ENCODE measurements around the gene PCGF1.
"Not testable (repeated sequence)": the region's sequence is repeated elsewhere in the genome, so short reads cannot be mapped to it uniquely, and the experiment has no call there.

The PCGF1 gene

GRCh38 chr2:74499267-74499939, 8.1 kb downstream of the PCGF1 start, which contains the start of gene LBX2:
LBX2 (minus strand) TSS chr2:74499603; CDS start chr2:74499537, 66 bp downstream.
- DNase-seq (ENCODE audit: low read depth) = no peak

GRCh38 chr2:74498500-74499266, 8.8 kb downstream of the PCGF1 start:
- DNase-seq (ENCODE audit: low read depth) = no peak

- no peak for DNase-seq (ENCODE audit: low read depth)
Observed at GRCh38 chr2:74497777-74498499, 9.6 kb downstream of the PCGF1 start.

GRCh38 chr2:74496997-74497776, 10.3 kb downstream of the PCGF1 start:
- DNase-seq (ENCODE audit: low read depth) = no peak

- DNase-seq (ENCODE audit: low read depth) = no peak
Observed at GRCh38 chr2:74495440-74495839, 12.1 kb downstream of the PCGF1 start.

- DNase-seq (ENCODE audit: low read depth) = no peak
Observed at GRCh38 chr2:74493546-74493945, 13.9 kb downstream of the PCGF1 start.

GRCh38 chr2:74491648-74492544, 15.6 kb downstream of the PCGF1 start:
- no peak for DNase-seq (ENCODE audit: low read depth)

- no peak for DNase-seq (ENCODE audit: low read depth)
Observed at GRCh38 chr2:74489906-74490305, 17.6 kb downstream of the PCGF1 start.

- DNase-seq (ENCODE audit: low read depth) = no peak
Observed at GRCh38 chr2:74488643-74489481, 18.6 kb downstream of the PCGF1 start.

GRCh38 chr2:74486141-74486540, 21.4 kb downstream of the PCGF1 start:
- no peak for DNase-seq (ENCODE audit: low read depth)

- not testable (repeated sequence) for DNase-seq (ENCODE audit: low read depth)
Observed at GRCh38 chr2:74483675-74484164, 23.8 kb downstream of the PCGF1 start.

GRCh38 chr2:74482801-74483674, 24.5 kb downstream of the PCGF1 start, which contains the start of the genes CCDC142 and TTC31:
CCDC142 (minus strand) TSS chr2:74482998; CDS start chr2:74482837, 161 bp downstream.
TTC31 (plus strand) TSS chr2:74483081; CDS start chr2:74483096, 15 bp downstream.
- DNase-seq (ENCODE audit: low read depth) = peak; percentile 93

- no peak for DNase-seq (ENCODE audit: low read depth)
Observed at GRCh38 chr2:74481961-74482800, 25.3 kb downstream of the PCGF1 start.

GRCh38 chr2:74481431-74481830, 26.1 kb downstream of the PCGF1 start:
- no peak for DNase-seq (ENCODE audit: low read depth)

- no peak for DNase-seq (ENCODE audit: low read depth)
Observed at GRCh38 chr2:74474899-74475298, 32.6 kb downstream of the PCGF1 start.

GRCh38 chr2:74474481-74474880, 33.0 kb downstream of the PCGF1 start:
- DNase-seq (ENCODE audit: low read depth) = no peak

- DNase-seq (ENCODE audit: low read depth) = no peak
Observed at GRCh38 chr2:74472945-74473258, 34.6 kb downstream of the PCGF1 start.
